Coronary artery (tissue), 2 donors: ENCODE measurements around the gene SMAD3.

ENCODE experiments used
- DNase-seq: peaks from one replicate; pipeline ENCODE4 v3.0.0-alpha.2; 2017; ENCODE audit warnings: low spot score
- H3K27ac ChIP-seq, 2 donors: fragments of 200-600 bp; sonication (generic); one replicate each; pipeline ENCODE4 v1.5.1; 2016 to 2019
- H3K4me3 ChIP-seq: fragments of 200-600 bp; sonication (generic); 2 replicates; pipeline ENCODE4 v1.5.1; 2016; ENCODE audit warnings: mild to moderate bottlenecking, moderate library complexity
- CTCF ChIP-seq: fragments of 200-600 bp; sonication (generic); IDR thresholded peaks from one replicate; pipeline ENCODE4 v1.5.1; 2019; ENCODE audit warnings: antibody characterized with exemption

Gene SMAD3

GRCh38 chr15:67098768-67099282 is 33.4 kb downstream of the SMAD3 start:
- peak overlapping the region; percentile 61 to 84 for H3K27ac ChIP-seq
- DNase-seq, result no peak
- TF ChIP-seq CTCF, result no peak
- H3K4me3 ChIP-seq, result peak overlapping the region; percentile 58

- H3K4me3 ChIP-seq, result no peak overlapping the region
- no peak overlapping the region for H3K27ac ChIP-seq
- TF ChIP-seq CTCF, result no peak
- DNase-seq, result no peak
These were observed 34.9 kb downstream of the SMAD3 start for GRCh38 chr15:67100124-67100791.

- Histone ChIP-seq H3K4me3 (no peak overlapping the region), H3K27ac (no peak overlapping the region)
- DNase-seq, result no peak
- no peak for TF ChIP-seq CTCF
These were observed 35.6 kb downstream of the SMAD3 start for GRCh38 chr15:67100801-67101581.

GRCh38 chr15:67101911-67102598 is 36.7 kb downstream of the SMAD3 start:
- no peak for DNase-seq
- no peak for TF ChIP-seq CTCF
- Histone ChIP-seq H3K4me3 (no peak overlapping the region), H3K27ac (no peak overlapping the region)

- DNase-seq, result no peak
- no peak overlapping the region for H3K27ac ChIP-seq
- no peak for TF ChIP-seq CTCF
- no peak overlapping the region for H3K4me3 ChIP-seq
These were observed 37.2 kb downstream of the SMAD3 start for GRCh38 chr15:67102599-67102929.

GRCh38 chr15:67103021-67103420 is 37.6 kb downstream of the SMAD3 start:
- peak overlapping the region in 1 of 2 donors; percentile 90 for H3K27ac ChIP-seq
- TF ChIP-seq CTCF, result no peak
- no peak for DNase-seq
- H3K4me3 ChIP-seq, result no peak overlapping the region
